H9 (cell line): ENCODE measurements around the gene PPP4R3B. TPM values are rescaled to one million over a fixed set of nuclear protein-coding genes. Genes with fewer than 3 reads are reported as not detected.

ENCODE experiments used
- DNase-seq: peaks from one replicate; pipeline ENCODE4 v3.0.0-alpha.2; 2017
- H2AFZ ChIP-seq: one replicate; pipeline ENCODE4 v1.6.1; 2013; ENCODE audit warnings: mild to moderate bottlenecking, low read length, control low read depth, moderate library complexity
- H2AK5ac ChIP-seq: 2 replicates; pipeline ENCODE4 v1.6.1; 2013; ENCODE audit warnings: low read length, control low read depth, mixed read lengths; ENCODE audit not compliant: insufficient read length
- H2BK120ac ChIP-seq: one replicate; pipeline ENCODE4 v1.6.1; 2013; ENCODE audit warnings: low read depth, mild to moderate bottlenecking, low read length, control low read depth, inconsistent platforms; ENCODE audit not compliant: poor library complexity, severe bottlenecking
- H2BK12ac ChIP-seq: 2 replicates; pipeline ENCODE4 v1.6.1; 2013; ENCODE audit warnings: low read length, control low read depth, mixed read lengths, low read depth; ENCODE audit not compliant: insufficient read length
- H2BK15ac ChIP-seq: 2 replicates; pipeline ENCODE4 v1.6.1; 2013; ENCODE audit warnings: low read depth, low read length, control low read depth
- H2BK20ac ChIP-seq: one replicate; pipeline ENCODE4 v1.6.1; 2013; ENCODE audit warnings: low read depth, mild to moderate bottlenecking, low read length, control low read depth, inconsistent platforms; ENCODE audit not compliant: poor library complexity, severe bottlenecking
- H2BK5ac ChIP-seq: 2 replicates; pipeline ENCODE4 v1.6.1; 2013; ENCODE audit warnings: low read length, control low read depth, mixed read lengths; ENCODE audit not compliant: insufficient read length
- H3K14ac ChIP-seq: 2 replicates; pipeline ENCODE4 v1.6.1; 2013; ENCODE audit warnings: low read length, control low read depth; ENCODE audit not compliant: insufficient read depth
- H3K18ac ChIP-seq: 2 replicates; pipeline ENCODE4 v1.6.1; 2013; ENCODE audit warnings: low read depth, mild to moderate bottlenecking, mixed read lengths, low read length, control low read depth; ENCODE audit not compliant: insufficient read length
- H3K23ac ChIP-seq: 2 replicates; pipeline ENCODE4 v1.6.1; 2013; ENCODE audit warnings: low read length, control low read depth, mixed read lengths, low read depth; ENCODE audit not compliant: insufficient read length
- H3K23me2 ChIP-seq: 2 replicates; pipeline ENCODE4 v1.6.1; 2013; ENCODE audit warnings: low read depth, mild to moderate bottlenecking, mixed read lengths, low read length, control low read depth; ENCODE audit not compliant: insufficient read length, poor library complexity, severe bottlenecking
- H3K27ac ChIP-seq: 2 replicates; pipeline ENCODE4 v1.5.1; 2013; ENCODE audit warnings: low read length, control low read depth, mixed read lengths, low read depth; ENCODE audit not compliant: insufficient read length
- H3K27me3 ChIP-seq: 2 replicates; pipeline ENCODE4 v1.6.1; 2013; ENCODE audit warnings: low read length, control low read depth, inconsistent platforms; ENCODE audit not compliant: insufficient read depth
- H3K4ac ChIP-seq: 2 replicates; pipeline ENCODE4 v1.6.1; 2013; ENCODE audit warnings: low read depth, mild to moderate bottlenecking, control low read depth, inconsistent platforms, low read length, moderate library complexity
- H3K4me1 ChIP-seq: 2 replicates; pipeline ENCODE4 v1.6.1; 2013; ENCODE audit warnings: low read length, control low read depth, inconsistent platforms; ENCODE audit not compliant: insufficient read depth
- H3K4me2 ChIP-seq: 2 replicates; pipeline ENCODE4 v1.6.1; 2013; ENCODE audit warnings: low read length, control low read depth, mixed read lengths; ENCODE audit not compliant: insufficient read length, insufficient read depth
- H3K56ac ChIP-seq: 2 replicates; pipeline ENCODE4 v1.6.1; 2013; ENCODE audit warnings: low read depth, mild to moderate bottlenecking, mixed read lengths, low read length, control low read depth; ENCODE audit not compliant: insufficient read length
- H3K79me1 ChIP-seq: 2 replicates; pipeline ENCODE4 v1.6.1; 2013; ENCODE audit warnings: low read depth, mild to moderate bottlenecking, moderate library complexity, low read length, control low read depth, inconsistent platforms; ENCODE audit not compliant: insufficient read depth, poor library complexity, severe bottlenecking
- H3K79me2 ChIP-seq: 2 replicates; pipeline ENCODE4 v1.6.1; 2013; ENCODE audit warnings: low read length, control low read depth, inconsistent platforms; ENCODE audit not compliant: insufficient read depth
- H3K9ac ChIP-seq: 2 replicates; pipeline ENCODE4 v1.6.1; 2013; ENCODE audit warnings: low read length, control low read depth, mixed read lengths; ENCODE audit not compliant: insufficient read length; ENCODE audit errors: extremely low read depth
- H3K9me3 ChIP-seq: one replicate; pipeline ENCODE4 v1.6.1; 2013; ENCODE audit warnings: low read depth, low read length, inconsistent platforms; ENCODE audit not compliant: control insufficient read depth
- H3T11ph ChIP-seq: one replicate; pipeline ENCODE4 v1.6.1; 2013; ENCODE audit warnings: mild to moderate bottlenecking, low read length, control low read depth, inconsistent platforms
- H4K20me1 ChIP-seq: one replicate; pipeline ENCODE4 v1.6.1; 2013; ENCODE audit not compliant: control insufficient read depth, insufficient read length, insufficient read depth
- H4K5ac ChIP-seq: 2 replicates; pipeline ENCODE4 v1.6.1; 2013; ENCODE audit warnings: low read depth, mild to moderate bottlenecking, mixed read lengths, low read length, control low read depth; ENCODE audit not compliant: insufficient read length
- H4K8ac ChIP-seq: replicated peaks from 2 replicates; pipeline ENCODE4 v1.6.1; 2013; ENCODE audit warnings: low read length, control low read depth, mixed read lengths, low read depth; ENCODE audit not compliant: insufficient read length
- H4K91ac ChIP-seq: 2 replicates; pipeline ENCODE4 v1.6.1; 2013; ENCODE audit warnings: low read depth, mild to moderate bottlenecking, moderate library complexity, mixed read lengths, low read length, control low read depth; ENCODE audit not compliant: insufficient read length
- H3K27ac Mint-ChIP-seq, 3 experiments: 2 replicates in 2 of 3; 3 replicates in 1 of 3; pipeline ENCODE4 v1.8.0; 2020 to 2021; ENCODE audit warnings: mixed read lengths in 3 of 3, mild to moderate bottlenecking in 1 of 3, moderate library complexity in 1 of 3
- H3K27me3 Mint-ChIP-seq: 2 replicates; pipeline ENCODE4 v1.8.0; 2021; ENCODE audit warnings: low read depth, mild to moderate bottlenecking, moderate library complexity, mixed read lengths
- H3K36me3 Mint-ChIP-seq, 3 experiments: 2 replicates in 2 of 3; 3 replicates in 1 of 3; pipeline ENCODE4 v1.8.0; 2020 to 2021; ENCODE audit warnings: low read depth in 3 of 3, mixed read lengths in 3 of 3; ENCODE audit not compliant: insufficient read depth in 1 of 3
- H3K4me1 Mint-ChIP-seq, 2 experiments: 2 replicates each; pipeline ENCODE4 v1.8.0; 2020; ENCODE audit warnings: mixed read lengths in 2 of 2
- H3K4me3 Mint-ChIP-seq, 2 experiments: 2 replicates in 1 of 2; 3 replicates in 1 of 2; pipeline ENCODE4 v1.8.0; 2020 to 2021; ENCODE audit warnings: mild to moderate bottlenecking in 2 of 2, mixed read lengths in 2 of 2, moderate library complexity in 1 of 2
- H3K9me3 Mint-ChIP-seq, 2 experiments: 2 replicates in 1 of 2; 3 replicates in 1 of 2; pipeline ENCODE4 v1.8.0; 2020; ENCODE audit warnings: mild to moderate bottlenecking in 2 of 2, mixed read lengths in 2 of 2, moderate library complexity in 1 of 2
- WGBS: extraction: QIAGEN DNeasy Blood & Tissue Kit; methylation state at CpG from one replicate; pipeline ENCODE4 v1.1.7; 2013; ENCODE audit warnings: missing lambda C conversion rate, low lambda C conversion rate, mixed read lengths; ENCODE audit not compliant: insufficient read length; ENCODE audit errors: extremely low coverage; 5-methylcytosine and 5-hydroxymethylcytosine counted together
- total RNA-seq: library from RNA; stranded (reverse); gene quantifications from 2 replicates; pipeline ENCODE4 v1.2.1, GENCODE V29; 2021
- TF ChIP-seq, protein P1 (sequence below): fragments of 200-600 bp; sonication (generic); conservative IDR thresholded peaks from 3 replicates; pipeline ENCODE4 v1.8.0; 2021; ENCODE audit warnings: antibody characterized with exemption, mild to moderate bottlenecking

The PPP4R3B gene
- total RNA-seq, 1 experiment from 2014 or later: 37.6 TPM

DNA sequence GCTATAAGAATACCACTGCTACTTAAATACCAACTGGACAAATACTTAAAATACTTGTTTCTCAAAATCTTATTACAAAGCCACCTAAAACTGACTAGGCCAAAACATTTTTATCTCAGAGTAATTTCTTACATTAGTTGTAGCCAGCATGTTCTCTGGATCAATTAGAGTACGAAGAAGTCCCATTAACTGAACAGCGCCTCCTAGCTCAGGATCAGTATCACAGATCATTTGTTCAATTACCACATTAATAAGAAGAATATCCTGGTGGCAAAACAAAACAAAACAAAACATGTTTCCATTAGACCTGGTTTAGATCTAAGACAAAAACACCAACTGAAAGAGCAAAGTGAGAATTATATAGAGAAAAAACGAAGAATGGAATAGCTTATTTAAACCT lies 36.0 kb downstream of the PPP4R3B start:
- Histone ChIP-seq H3K27me3 (no peaks in the 10 kb centered on the region), H2AFZ (no peak overlapping the region), H4K8ac (no peak overlapping the region), H4K20me1 (no peaks in the 10 kb centered on the region), H3K23ac (no peak overlapping the region), H3K4me2 (no peak overlapping the region), H3K9me3 (no peaks in the 10 kb centered on the region), H2BK5ac (no peak overlapping the region), H3K9ac (no peak overlapping the region), H2AK5ac (no peak overlapping the region), H3K4me1 (no peaks in the 10 kb centered on the region), H3K23me2 (no peaks in the 10 kb centered on the region), H3K79me1 (no peaks in the 10 kb centered on the region), H3K27ac (no peak overlapping the region), H2BK20ac (no peak overlapping the region), H2BK15ac (no peak overlapping the region), H3K79me2 (no peaks in the 10 kb centered on the region), H3T11ph (no peak overlapping the region), H3K14ac (no peak overlapping the region), H3K18ac (no peak overlapping the region), H4K91ac (no peak overlapping the region), H3K4ac (no peak overlapping the region), H3K56ac (no peak overlapping the region), H2BK120ac (no peak overlapping the region), H4K5ac (no peak overlapping the region), H2BK12ac (no peak overlapping the region)
- Mint-ChIP-seq H3K36me3 (peaks cover 8 to 44% (median 29%) of the 10 kb centered on the region in 3 experiments; a peak in 5 of 7 replicates), H3K4me1 (peaks cover 0 to 4% of the 10 kb centered on the region in 2 experiments; a peak in 1 of 4 replicates), H3K9me3 (no peaks in the 10 kb centered on the region), H3K27me3 (no peaks in the 10 kb centered on the region), H3K27ac (peak overlapping the region in 1 of 3 experiments; percentile 11; a peak in 2 of 7 replicates), H3K4me3 (no peak overlapping the region)
- TF ChIP-seq, protein P1, sequence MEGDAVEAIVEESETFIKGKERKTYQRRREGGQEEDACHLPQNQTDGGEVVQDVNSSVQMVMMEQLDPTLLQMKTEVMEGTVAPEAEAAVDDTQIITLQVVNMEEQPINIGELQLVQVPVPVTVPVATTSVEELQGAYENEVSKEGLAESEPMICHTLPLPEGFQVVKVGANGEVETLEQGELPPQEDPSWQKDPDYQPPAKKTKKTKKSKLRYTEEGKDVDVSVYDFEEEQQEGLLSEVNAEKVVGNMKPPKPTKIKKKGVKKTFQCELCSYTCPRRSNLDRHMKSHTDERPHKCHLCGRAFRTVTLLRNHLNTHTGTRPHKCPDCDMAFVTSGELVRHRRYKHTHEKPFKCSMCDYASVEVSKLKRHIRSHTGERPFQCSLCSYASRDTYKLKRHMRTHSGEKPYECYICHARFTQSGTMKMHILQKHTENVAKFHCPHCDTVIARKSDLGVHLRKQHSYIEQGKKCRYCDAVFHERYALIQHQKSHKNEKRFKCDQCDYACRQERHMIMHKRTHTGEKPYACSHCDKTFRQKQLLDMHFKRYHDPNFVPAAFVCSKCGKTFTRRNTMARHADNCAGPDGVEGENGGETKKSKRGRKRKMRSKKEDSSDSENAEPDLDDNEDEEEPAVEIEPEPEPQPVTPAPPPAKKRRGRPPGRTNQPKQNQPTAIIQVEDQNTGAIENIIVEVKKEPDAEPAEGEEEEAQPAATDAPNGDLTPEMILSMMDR: peak; percentile 68
- no peak for DNase-seq
- no CpG with 5 or more reads among the region's 3 CpGs for WGBS
